Natural killer cell (primary cell): ENCODE measurements around the gene GSG1L. TPM values are rescaled to one million over a fixed set of nuclear protein-coding genes. Genes with fewer than 3 reads are reported as not detected.
A peak's percentile ranks its signal among the peaks of the same experiment; 100 is the strongest.

Source experiments
- ATAC-seq, 3 donors: fragments of 150-1000 bp in 2 of 3; fragments of 200-7000 bp in 1 of 3; cut with Tn5 transposase; 1 replicate in 1 of 3; 2 replicates in 2 of 3; pipeline ENCODE4 v1.10.0; 2021; ENCODE audit warnings: mild to moderate bottlenecking in 2 of 3, moderate library complexity in 2 of 3
- DNase-seq, 2 donors: peaks; one replicate each; pipeline versions ENCODE4 v3.0.0 to v3.0.0-alpha.2; 2013 to 2021; ENCODE audit warnings: mixed read lengths in 1 of 2
- H3K27ac ChIP-seq: one replicate; pipeline ENCODE4 v1.5.1; 2013; ENCODE audit warnings: mild to moderate bottlenecking, low read length
- H3K27me3 ChIP-seq: one replicate; pipeline ENCODE4 v1.6.1; 2013; ENCODE audit warnings: low read length; ENCODE audit not compliant: control insufficient read depth, insufficient read depth
- H3K36me3 ChIP-seq: one replicate; pipeline ENCODE4 v1.6.1; 2013; ENCODE audit warnings: low read length; ENCODE audit not compliant: control insufficient read depth, insufficient read depth
- H3K4me1 ChIP-seq: one replicate; pipeline ENCODE4 v1.6.1; 2013; ENCODE audit warnings: low read length; ENCODE audit not compliant: control insufficient read depth, insufficient read depth
- H3K4me3 ChIP-seq: one replicate; pipeline ENCODE4 v1.5.1; 2013; ENCODE audit warnings: low read length
- H3K9me3 ChIP-seq: one replicate; pipeline ENCODE4 v1.6.1; 2013; ENCODE audit warnings: low read length; ENCODE audit not compliant: control insufficient read depth, insufficient read depth
- H3K27ac Mint-ChIP-seq, 2 donors: one replicate each; pipeline ENCODE4 v1.8.0; 2022; ENCODE audit warnings: mild to moderate bottlenecking in 2 of 2, mixed read lengths in 2 of 2, moderate library complexity in 1 of 2
- H3K27me3 Mint-ChIP-seq, 2 donors: one replicate each; pipeline ENCODE4 v1.8.0; 2022; ENCODE audit warnings: low read depth in 2 of 2, mixed read lengths in 2 of 2
- H3K36me3 Mint-ChIP-seq: one replicate; pipeline ENCODE4 v1.8.0; 2022; ENCODE audit warnings: mixed read lengths
- H3K4me1 Mint-ChIP-seq, 2 donors: one replicate each; pipeline ENCODE4 v1.8.0; 2022; ENCODE audit warnings: mixed read lengths in 2 of 2
- H3K4me3 Mint-ChIP-seq: one replicate; pipeline ENCODE4 v1.8.0; 2022; ENCODE audit warnings: mild to moderate bottlenecking, moderate library complexity, mixed read lengths
- H3K9me3 Mint-ChIP-seq, 2 donors: one replicate each; pipeline ENCODE4 v1.8.0; 2022; ENCODE audit warnings: mixed read lengths in 2 of 2
- WGBS: methylation state at CpG from one replicate; pipeline ENCODE4 v1.1.7; 2013; ENCODE audit warnings: missing lambda C conversion rate; ENCODE audit not compliant: insufficient coverage; 5-methylcytosine and 5-hydroxymethylcytosine counted together
- intact Hi-C: fragments of 100-400 bp; cut with micrococcal nuclease; formaldehyde crosslinking; loops from one replicate; pipeline ENCODE4 v1.14.2; 2022
- total RNA-seq, 4 donors: library from RNA; stranded (reverse); fragments of 120-200 nt in 1 of 4; gene quantifications; one replicate each; pipeline versions ENCODE4 v1.2.3 to v1.2.4, GENCODE V29; 2013 to 2022
- TF ChIP-seq, protein P1 (sequence below): fragments of 200-600 bp; IDR thresholded peaks from one replicate; pipeline ENCODE4 v1.8.0; 2022; ENCODE audit warnings: antibody characterized with exemption

Gene GSG1L
- under 1 TPM in 1 of 3 donors, not detected in 2; 0.25 TPM for total RNA-seq
- total RNA-seq (2013), result not detected

DNA sequence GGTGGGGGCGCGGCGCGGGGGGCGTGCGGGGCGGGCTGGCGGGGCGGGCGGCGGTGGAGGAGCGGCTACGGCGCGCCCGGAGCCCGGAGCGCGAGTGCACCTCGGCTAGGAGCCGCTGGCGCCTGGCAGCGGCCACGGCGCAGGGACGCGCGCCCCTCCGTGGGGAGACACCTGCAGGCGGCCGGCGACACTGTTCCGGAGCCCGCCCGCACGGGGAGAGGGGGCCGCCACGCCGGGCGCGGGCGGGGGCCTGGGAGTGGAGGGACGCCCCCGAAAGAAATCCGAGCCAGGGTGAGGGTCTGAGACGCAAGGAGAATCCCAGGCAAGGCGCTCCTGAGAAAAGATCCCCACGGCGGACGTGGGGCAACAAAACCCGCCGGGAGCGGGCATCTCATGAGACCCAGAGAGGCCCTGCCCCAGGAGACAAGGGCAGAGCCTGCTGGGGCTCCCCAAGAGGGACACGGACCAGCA, at the start of gene GSG1L:
TSS of gene GSG1L (minus strand) at position 124 of the 471 bp plus-strand sequence. CDS start 290 bp downstream, outside the sequence.
- intact Hi-C loops, result no loop called here
- no peak for ATAC-seq
- 2% methylated on average over 54 of the region's 54 CpGs for WGBS
- no peaks in the 10 kb centered on the region for H3K4me1 ChIP-seq
- Mint-ChIP-seq H3K4me1 (no peaks in the 10 kb centered on the region), H3K4me3 (no peak within 1 kb of the TSS), H3K36me3 (no peaks in the 10 kb centered on the region), H3K9me3 (no peaks in the 10 kb centered on the region), H3K27me3 (peaks cover 45 to 50% of the 10 kb centered on the region in 2 donors), H3K27ac (no peak within 1 kb of the TSS)
- H3K9me3 ChIP-seq, result no peaks in the 10 kb centered on the region
- no peaks in the 10 kb centered on the region for H3K36me3 ChIP-seq
- no peak within 1 kb of the TSS for H3K27ac ChIP-seq
- H3K4me3 ChIP-seq, result no peak within 1 kb of the TSS
- TF ChIP-seq, protein P1, sequence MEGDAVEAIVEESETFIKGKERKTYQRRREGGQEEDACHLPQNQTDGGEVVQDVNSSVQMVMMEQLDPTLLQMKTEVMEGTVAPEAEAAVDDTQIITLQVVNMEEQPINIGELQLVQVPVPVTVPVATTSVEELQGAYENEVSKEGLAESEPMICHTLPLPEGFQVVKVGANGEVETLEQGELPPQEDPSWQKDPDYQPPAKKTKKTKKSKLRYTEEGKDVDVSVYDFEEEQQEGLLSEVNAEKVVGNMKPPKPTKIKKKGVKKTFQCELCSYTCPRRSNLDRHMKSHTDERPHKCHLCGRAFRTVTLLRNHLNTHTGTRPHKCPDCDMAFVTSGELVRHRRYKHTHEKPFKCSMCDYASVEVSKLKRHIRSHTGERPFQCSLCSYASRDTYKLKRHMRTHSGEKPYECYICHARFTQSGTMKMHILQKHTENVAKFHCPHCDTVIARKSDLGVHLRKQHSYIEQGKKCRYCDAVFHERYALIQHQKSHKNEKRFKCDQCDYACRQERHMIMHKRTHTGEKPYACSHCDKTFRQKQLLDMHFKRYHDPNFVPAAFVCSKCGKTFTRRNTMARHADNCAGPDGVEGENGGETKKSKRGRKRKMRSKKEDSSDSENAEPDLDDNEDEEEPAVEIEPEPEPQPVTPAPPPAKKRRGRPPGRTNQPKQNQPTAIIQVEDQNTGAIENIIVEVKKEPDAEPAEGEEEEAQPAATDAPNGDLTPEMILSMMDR, result no peak
- H3K27me3 ChIP-seq, result peaks cover 3% of the 10 kb centered on the region
- DNase-seq, result no peak

DNA sequence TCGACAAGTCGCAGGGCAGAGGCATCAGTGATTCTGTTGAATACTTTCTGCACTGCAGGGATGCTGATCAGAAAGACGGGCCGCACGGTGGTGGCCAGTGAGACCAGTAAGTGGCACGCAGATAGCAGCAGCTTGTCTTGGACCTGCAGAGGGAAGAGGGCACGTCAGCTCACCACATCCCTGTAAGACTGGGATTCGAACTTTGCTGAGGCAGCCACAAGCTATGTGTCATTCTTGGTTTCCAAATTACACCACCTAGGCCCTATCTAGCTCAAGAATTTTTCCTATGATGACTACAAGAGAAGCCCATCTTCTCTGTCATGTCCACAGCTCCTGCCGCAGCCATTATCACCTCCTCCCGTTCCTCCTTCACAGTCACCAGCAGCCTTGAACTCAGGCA, 49.4 kb upstream of the GSG1L start:
- Histone ChIP-seq H3K27me3 (no peaks in the 10 kb centered on the region), H3K4me3 (no peak overlapping the region), H3K9me3 (no peaks in the 10 kb centered on the region), H3K36me3 (peaks cover 88% of the 10 kb centered on the region), H3K4me1 (peaks cover 5% of the 10 kb centered on the region), H3K27ac (no peak overlapping the region)
- H3K27me3 Mint-ChIP-seq, result no peaks in the 10 kb centered on the region
- peaks cover 20% of the 10 kb centered on the region for H3K36me3 Mint-ChIP-seq
- TF ChIP-seq, protein P1, result no peak
- intact Hi-C loops, result no loop called here
- no peak for DNase-seq
- WGBS, result 88% methylated on average over 10 of the region's 10 CpGs
- H3K4me3 Mint-ChIP-seq, result no peak overlapping the region
- no peak for ATAC-seq
- peak overlapping the region in 1 of 2 donors; percentile 4 for H3K27ac Mint-ChIP-seq
- no peaks in the 10 kb centered on the region for H3K9me3 Mint-ChIP-seq
- H3K4me1 Mint-ChIP-seq, result peaks cover 18% of the 10 kb centered on the region in 2 donors

DNA sequence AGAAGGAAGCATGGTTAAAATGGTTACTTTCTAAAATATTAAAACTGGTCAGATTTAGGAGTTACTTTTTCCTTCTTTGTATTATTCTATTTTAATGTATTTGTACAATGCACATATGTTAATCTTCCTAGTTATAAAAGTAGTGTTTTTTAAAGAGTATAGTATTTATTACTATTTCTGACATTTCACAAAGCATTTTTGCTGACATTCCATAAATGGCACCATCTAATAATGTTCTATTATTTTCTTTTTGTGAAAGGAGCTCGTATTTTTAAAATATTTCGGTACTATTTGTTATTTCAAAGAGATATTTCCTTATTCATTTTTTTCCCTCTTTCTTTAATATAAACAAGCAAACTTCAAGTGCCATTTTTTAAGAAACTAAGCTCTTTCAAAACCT, 47.5 kb upstream of the GSG1L start:
- no peak overlapping the region for H3K4me3 ChIP-seq
- no peaks in the 10 kb centered on the region for H3K9me3 ChIP-seq
- H3K27ac Mint-ChIP-seq, result peak overlapping the region; percentile 83 to 86
- H3K27me3 Mint-ChIP-seq, result no peaks in the 10 kb centered on the region
- no peaks in the 10 kb centered on the region for H3K9me3 Mint-ChIP-seq
- H3K4me1 ChIP-seq, result peaks cover 5% of the 10 kb centered on the region
- intact Hi-C loops, result no loop called here
- H3K27me3 ChIP-seq, result no peaks in the 10 kb centered on the region
- ATAC-seq (no peak), DNase-seq (no peak)
- peaks cover 90% of the 10 kb centered on the region for H3K36me3 ChIP-seq
- no peak overlapping the region for H3K27ac ChIP-seq
- no CpG with 5 or more reads among the region's 2 CpGs for WGBS
- H3K4me3 Mint-ChIP-seq, result no peak overlapping the region
- peaks cover 18% of the 10 kb centered on the region in 2 donors for H3K4me1 Mint-ChIP-seq
- TF ChIP-seq, protein P1, result no peak
- peaks cover 11% of the 10 kb centered on the region for H3K36me3 Mint-ChIP-seq

DNA sequence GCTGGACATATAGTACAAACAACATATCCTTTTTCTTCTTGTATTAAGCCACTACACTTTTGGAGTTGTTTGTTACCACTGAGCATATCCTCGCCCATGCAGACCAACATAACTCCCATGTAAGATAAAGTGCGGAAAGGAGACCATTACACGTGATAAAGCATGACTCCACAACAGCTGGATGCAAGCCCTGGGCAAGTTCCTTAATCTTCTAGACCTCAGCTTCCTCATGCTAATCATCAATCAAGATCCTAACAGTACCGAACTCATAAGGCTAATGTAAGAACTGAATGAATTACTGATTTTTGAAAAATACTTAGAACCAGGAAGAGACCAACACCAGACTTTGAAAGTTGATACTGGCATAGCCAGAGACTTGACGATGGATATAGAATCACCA, 47.0 kb upstream of the GSG1L start:
- Histone ChIP-seq H3K4me1 (peaks cover 5% of the 10 kb centered on the region), H3K27me3 (no peaks in the 10 kb centered on the region), H3K4me3 (no peak overlapping the region), H3K36me3 (peaks cover 90% of the 10 kb centered on the region), H3K27ac (peak overlapping the region; percentile 25), H3K9me3 (no peaks in the 10 kb centered on the region)
- 65% methylated on average over 4 of the region's 5 CpGs for WGBS
- peak in 1 of 3 donors; percentile 80 for ATAC-seq
- intact Hi-C loops, result no loop called here
- no peaks in the 10 kb centered on the region for H3K9me3 Mint-ChIP-seq
- peaks cover 9% of the 10 kb centered on the region for H3K36me3 Mint-ChIP-seq
- H3K4me3 Mint-ChIP-seq, result no peak overlapping the region
- no peak for DNase-seq
- H3K27ac Mint-ChIP-seq, result peak overlapping the region; percentile 83 to 86
- peaks cover 18% of the 10 kb centered on the region in 2 donors for H3K4me1 Mint-ChIP-seq
- TF ChIP-seq, protein P1, result no peak
- no peaks in the 10 kb centered on the region for H3K27me3 Mint-ChIP-seq
